GM18519 (cell line): Measurements from ENCODE around the gene FIBP.
A peak's percentile ranks its signal among the peaks of the same experiment; 100 is the strongest.

Experiments used
- ATAC-seq: cut with Tn5 transposase; IDR thresholded peaks from one replicate; pipeline ENCODE4 v1.9.1; 2021; ENCODE audit warnings: mild to moderate bottlenecking, moderate library complexity; ENCODE audit not compliant: unreplicated experiment, low FRiP score

The FIBP gene

GRCh38 chr11:65860278-65861164 lies 27.8 kb downstream of the FIBP start, which contains the start of gene MUS81:
Gene MUS81 (plus strand): TSS chr11:65860433. CDS start chr11:65860754, 321 bp downstream.
- no peak for ATAC-seq

GRCh38 chr11:65859812-65860277 lies 28.4 kb downstream of the FIBP start:
- ATAC-seq = no peak

- peak; percentile 44 for ATAC-seq
Measured at GRCh38 chr11:65859095-65859811, 29.0 kb downstream of the FIBP start.

GRCh38 chr11:65858681-65859087 lies 29.6 kb downstream of the FIBP start:
- ATAC-seq = no peak

- ATAC-seq = peak; percentile 36
Measured at GRCh38 chr11:65857853-65858680, 30.2 kb downstream of the FIBP start, which contains the start of gene CFL1. Gene CFL1 (minus strand): TSS chr11:65858180. CDS start chr11:65858099, 81 bp downstream.

- no peak for ATAC-seq
Measured at GRCh38 chr11:65857500-65857852, 30.8 kb downstream of the FIBP start.

GRCh38 chr11:65856689-65857499 lies 31.4 kb downstream of the FIBP start:
- ATAC-seq = no peak

GRCh38 chr11:65855927-65856363 lies 32.3 kb downstream of the FIBP start:
- ATAC-seq = no peak

GRCh38 chr11:65854852-65855837 lies 33.1 kb downstream of the FIBP start:
- no peak for ATAC-seq

- ATAC-seq = no peak
Measured at GRCh38 chr11:65854161-65854592, 34.1 kb downstream of the FIBP start.

- ATAC-seq = no peak
Measured at GRCh38 chr11:65853246-65853979, 34.9 kb downstream of the FIBP start.

GRCh38 chr11:65852508-65853245 lies 35.6 kb downstream of the FIBP start:
- no peak for ATAC-seq

- ATAC-seq = no peak
Measured at GRCh38 chr11:65851811-65852507, 36.3 kb downstream of the FIBP start.

GRCh38 chr11:65851083-65851579 lies 37.1 kb downstream of the FIBP start:
- no peak for ATAC-seq

- no peak for ATAC-seq
Measured at GRCh38 chr11:65850217-65851082, 37.8 kb downstream of the FIBP start.
